Suprapubic skin (tissue), 3 donors: ENCODE results near the gene RSPRY1.

Experiments
- CTCF ChIP-seq, 2 donors: fragments of 200-600 bp in 1 of 2; fragments of 450-650 bp in 1 of 2; sonication (generic) in 1 of 2; IDR thresholded peaks; one replicate each; pipeline ENCODE4 v1.5.1; 2016 to 2019; ENCODE audit warnings: antibody characterized with exemption in 2 of 2, mild to moderate bottlenecking in 1 of 2, moderate library complexity in 1 of 2
- POLR2A ChIP-seq, 2 donors: fragments of 450-650 bp; IDR thresholded peaks; one replicate each; pipeline ENCODE4 v1.6.1; 2017; ENCODE audit warnings: antibody characterized with exemption in 2 of 2, mild to moderate bottlenecking in 2 of 2, moderate library complexity in 2 of 2

- no peak for TF ChIP-seq CTCF (IDR thresholded peaks at IDR 0.05)
- TF ChIP-seq POLR2A (IDR thresholded peaks at IDR 0.05): no peak
Measured at GRCh38 chr16:57271867-57272495, 85.9 kb downstream of the RSPRY1 start.
